ENCODE measurements around the gene THEMIS.
"Not testable (repeated sequence)": the region's sequence is repeated elsewhere in the genome, so short reads cannot be mapped to it uniquely, and the experiment has no call there.

The THEMIS gene

GRCh38 chr6:127900935-127901334 lies at the start of gene THEMIS:
THEMIS (minus strand) TSS chr6:127901058; CDS start chr6:127900932, 126 bp downstream.
- peak; percentile 78 for DNase-seq (ENCODE audit: low spot score)

- DNase-seq (ENCODE audit: low spot score), result no peak
These were observed 48.4 kb upstream of the THEMIS start for GRCh38 chr6:127949251-127949650.

- no peak for DNase-seq (ENCODE audit: low spot score)
These were observed 45.5 kb upstream of the THEMIS start for GRCh38 chr6:127946388-127946787.

- no peak for DNase-seq (ENCODE audit: low spot score)
These were observed 44.7 kb upstream of the THEMIS start for GRCh38 chr6:127945434-127946097.

- no peak for DNase-seq (ENCODE audit: low spot score)
These were observed 40.4 kb upstream of the THEMIS start for GRCh38 chr6:127941228-127941627.

- DNase-seq (ENCODE audit: low spot score), result no peak
These were observed 38.7 kb upstream of the THEMIS start for GRCh38 chr6:127939442-127940066.

- DNase-seq (ENCODE audit: low spot score), result peak; percentile 61
These were observed 37.8 kb upstream of the THEMIS start for GRCh38 chr6:127938701-127939100.

GRCh38 chr6:127937747-127938146 lies 36.9 kb upstream of the THEMIS start:
- no peak for DNase-seq (ENCODE audit: low spot score)

GRCh38 chr6:127937102-127937501 lies 36.2 kb upstream of the THEMIS start:
- DNase-seq (ENCODE audit: low spot score), result no peak

GRCh38 chr6:127934956-127935355 lies 34.1 kb upstream of the THEMIS start:
- no peak for DNase-seq (ENCODE audit: low spot score)

- peak; percentile 83 for DNase-seq (ENCODE audit: low spot score)
These were observed 33.3 kb upstream of the THEMIS start for GRCh38 chr6:127933852-127934840.

GRCh38 chr6:127933137-127933536 lies 32.3 kb upstream of the THEMIS start:
- no peak for DNase-seq (ENCODE audit: low spot score)

- DNase-seq (ENCODE audit: low spot score), result no peak
These were observed 31.9 kb upstream of the THEMIS start for GRCh38 chr6:127932708-127933107.

- not testable (repeated sequence) for DNase-seq (ENCODE audit: low spot score)
These were observed 25.6 kb upstream of the THEMIS start for GRCh38 chr6:127926441-127926840.

- no peak for DNase-seq (ENCODE audit: low spot score)
These were observed 23.6 kb upstream of the THEMIS start for GRCh38 chr6:127924440-127924839.

GRCh38 chr6:127924031-127924430 lies 23.2 kb upstream of the THEMIS start:
- no peak for DNase-seq (ENCODE audit: low spot score)

GRCh38 chr6:127923135-127923534 lies 22.3 kb upstream of the THEMIS start:
- no peak for DNase-seq (ENCODE audit: low spot score)

GRCh38 chr6:127921982-127922381 lies 21.1 kb upstream of the THEMIS start:
- no peak for DNase-seq (ENCODE audit: low spot score)

GRCh38 chr6:127920804-127921203 lies 19.9 kb upstream of the THEMIS start:
- no peak for DNase-seq (ENCODE audit: low spot score)

- no peak for DNase-seq (ENCODE audit: low spot score)
These were observed 17.9 kb upstream of the THEMIS start for GRCh38 chr6:127918506-127919427.

GRCh38 chr6:127917766-127918165 lies 16.9 kb upstream of the THEMIS start:
- no peak for DNase-seq (ENCODE audit: low spot score)

- DNase-seq (ENCODE audit: low spot score), result no peak
These were observed 13.4 kb upstream of the THEMIS start for GRCh38 chr6:127914240-127914639.
